H1 (cell line): ENCODE data around the gene CNR1. TPM values are rescaled to one million over a fixed set of nuclear protein-coding genes. Genes with fewer than 3 reads are reported as not detected.

Experiments
- CTCF ChIA-PET: fragments of 300-600 bp; sonication (Branson Sonifier 250); formaldehyde crosslinking; loops from one replicate; lab custom pipeline; 2021; ENCODE audit not compliant: partially characterized antibody; lab: Charles Lee
- POLR2A ChIA-PET: fragments of 300-600 bp; sonication (Branson Sonifier 250); formaldehyde crosslinking; loops from one replicate; lab custom pipeline; 2021; ENCODE audit warnings: inconsistent platforms; ENCODE audit not compliant: partially characterized antibody; lab: Charles Lee
- DNase-seq, 2 experiments: peaks; one replicate each; pipeline versions ENCODE4 v3.0.0 to v3.0.0-alpha.2; 2010 to 2022; ENCODE audit warnings: low spot score in 2 of 2, low read depth in 1 of 2, mixed read lengths in 1 of 2
- FAIRE-seq: peaks from 2 replicates; lab custom pipeline; 2011; peaks lifted over from hg19 to GRCh38; lab: Jason Lieb, UNC
- H2AFZ ChIP-seq: 2 replicates; pipeline ENCODE4 v1.8.1; 2012; ENCODE audit warnings: low read length, inconsistent platforms
- H2AK5ac ChIP-seq: 2 replicates; pipeline ENCODE4 v1.6.1; 2013; ENCODE audit warnings: low read depth, low read length
- H2BK120ac ChIP-seq: replicated peaks from 2 replicates; pipeline ENCODE3; 2013; ENCODE audit warnings: low read depth, low read length, inconsistent platforms
- H2BK12ac ChIP-seq: 2 replicates; pipeline ENCODE4 v1.6.1; 2013; ENCODE audit warnings: low read depth, low read length
- H2BK15ac ChIP-seq: 2 replicates; pipeline ENCODE4 v1.6.1; 2013; ENCODE audit warnings: low read length
- H2BK20ac ChIP-seq: 2 replicates; pipeline ENCODE4 v1.6.1; 2013; ENCODE audit warnings: low read length
- H2BK5ac ChIP-seq: 2 replicates; pipeline ENCODE4 v1.6.1; 2013; ENCODE audit warnings: low read depth, low read length
- H3K14ac ChIP-seq: 2 replicates; pipeline ENCODE4 v1.6.1; 2013; ENCODE audit warnings: inconsistent platforms; ENCODE audit not compliant: insufficient read length
- H3K18ac ChIP-seq: 2 replicates; pipeline ENCODE4 v1.6.1; 2013; ENCODE audit warnings: low read length; ENCODE audit errors: extremely low read depth
- H3K23ac ChIP-seq: 2 replicates; pipeline ENCODE4 v1.6.1; 2013; ENCODE audit warnings: inconsistent platforms; ENCODE audit not compliant: insufficient read length
- H3K23me2 ChIP-seq: 2 replicates; pipeline ENCODE4 v1.6.1; 2013; ENCODE audit warnings: low read depth, low read length
- H3K27ac ChIP-seq: 2 replicates; pipeline ENCODE4 v1.6.1; 2011; ENCODE audit warnings: low read depth, low read length, inconsistent platforms
- H3K27me3 ChIP-seq, 4 experiments: replicated peaks in 1 of 4; 1 replicate in 1 of 4; 2 replicates in 3 of 4; pipeline versions ENCODE4 v1.6.1 to v1.8.1; 2011 to 2013; ENCODE audit warnings: low read length in 3 of 4, mild to moderate bottlenecking in 3 of 4, inconsistent platforms in 2 of 4, mixed read lengths in 2 of 4, moderate library complexity in 1 of 4; ENCODE audit not compliant: control insufficient read depth in 3 of 4, insufficient read depth in 3 of 4; ENCODE audit errors: extremely low read depth in 1 of 4
- H3K36me3 ChIP-seq, 4 experiments: 2 replicates each; pipeline versions ENCODE4 v1.6.1 to v1.8.1; 2011 to 2013; ENCODE audit warnings: mild to moderate bottlenecking in 4 of 4, low read length in 3 of 4, moderate library complexity in 2 of 4, control low read depth in 1 of 4, inconsistent platforms in 1 of 4; ENCODE audit not compliant: insufficient read depth in 4 of 4, control insufficient read depth in 2 of 4
- H3K4ac ChIP-seq: replicated peaks from 2 replicates; pipeline ENCODE3; 2013; ENCODE audit warnings: low read length, low read depth, mixed read lengths, inconsistent platforms; ENCODE audit not compliant: insufficient read length
- H3K4me1 ChIP-seq, 4 experiments: replicated peaks in 1 of 4; 1 replicate in 1 of 4; 2 replicates in 3 of 4; pipeline versions ENCODE4 v1.6.1 to v1.8.1; 2011 to 2013; ENCODE audit warnings: low read length in 3 of 4, inconsistent platforms in 2 of 4, mixed read lengths in 1 of 4; ENCODE audit not compliant: insufficient read depth in 4 of 4, control insufficient read depth in 3 of 4
- H3K4me2 ChIP-seq, 2 experiments: 2 replicates each; pipeline versions ENCODE4 v1.6.1 to v1.8.1; 2011 to 2013; ENCODE audit warnings: low read depth in 2 of 2, low read length in 2 of 2, control low read depth in 1 of 2, inconsistent platforms in 1 of 2, mild to moderate bottlenecking in 1 of 2; ENCODE audit not compliant: insufficient read depth in 1 of 2
- H3K4me3 ChIP-seq, 4 experiments: fragments of 200-600, 300-600 bp in 1 of 4; sonication (generic), shearing (Covaris generic), sonication (Bioruptor Twin) in 1 of 4; 2 replicates each; pipeline versions ENCODE4 v1.5.1 to v1.8.1; 2011 to 2016; ENCODE audit warnings: low read length in 4 of 4, low read depth in 3 of 4, control low read depth in 2 of 4, inconsistent platforms in 2 of 4, mild to moderate bottlenecking in 2 of 4, mixed read lengths in 1 of 4, moderate library complexity in 1 of 4; ENCODE audit not compliant: insufficient read depth in 2 of 4; ENCODE audit errors: extremely low read depth in 1 of 4
- H3K56ac ChIP-seq: replicated peaks from 2 replicates; pipeline ENCODE3; 2013; ENCODE audit warnings: low read depth, mild to moderate bottlenecking, mixed read lengths, low read length, inconsistent platforms; ENCODE audit not compliant: insufficient read length
- H3K79me1 ChIP-seq: 2 replicates; pipeline ENCODE4 v1.6.1; 2013; ENCODE audit warnings: low read depth, low read length, control low read depth
- H3K79me2 ChIP-seq, 2 experiments: 2 replicates each; pipeline versions ENCODE4 v1.6.1 to v1.8.1; 2012 to 2013; ENCODE audit warnings: low read length in 2 of 2, mild to moderate bottlenecking in 2 of 2, inconsistent platforms in 1 of 2; ENCODE audit not compliant: insufficient read depth in 2 of 2, control insufficient read depth in 1 of 2
- H3K9ac ChIP-seq, 4 experiments: replicated peaks in 1 of 4; 1 replicate in 1 of 4; 2 replicates in 3 of 4; pipeline versions ENCODE4 v1.6.1 to v1.8.1; 2011 to 2013; ENCODE audit warnings: low read depth in 3 of 4, low read length in 3 of 4, control low read depth in 2 of 4, mild to moderate bottlenecking in 2 of 4, moderate library complexity in 2 of 4, inconsistent platforms in 1 of 4; ENCODE audit errors: extremely low read depth in 1 of 4
- H3K9me3 ChIP-seq, 2 experiments: 2 replicates each; pipeline versions ENCODE4 v1.6.1 to v1.8.1; 2012 to 2013; ENCODE audit warnings: mild to moderate bottlenecking in 2 of 2, moderate library complexity in 2 of 2, control low read depth in 1 of 2, inconsistent platforms in 1 of 2, low read depth in 1 of 2, low read length in 1 of 2, mixed read lengths in 1 of 2; ENCODE audit not compliant: insufficient read depth in 2 of 2
- H4K20me1 ChIP-seq, 2 experiments: replicated peaks in 1 of 2; 2 replicates each; pipeline versions ENCODE3 to v1.8.1; 2011 to 2013; ENCODE audit warnings: inconsistent platforms in 2 of 2, low read length in 2 of 2, mild to moderate bottlenecking in 1 of 2; ENCODE audit not compliant: insufficient read depth in 2 of 2, control insufficient read depth in 1 of 2
- H4K5ac ChIP-seq: 2 replicates; pipeline ENCODE4 v1.6.1; 2013; ENCODE audit warnings: low read length, low read depth, mixed read lengths, inconsistent platforms; ENCODE audit not compliant: insufficient read length
- H4K8ac ChIP-seq: 2 replicates; pipeline ENCODE4 v1.8.0; 2013; ENCODE audit warnings: mild to moderate bottlenecking, moderate library complexity, low read length, inconsistent platforms; ENCODE audit not compliant: insufficient read depth; ENCODE audit errors: extremely low read depth
- H4K91ac ChIP-seq: replicated peaks from 2 replicates; pipeline ENCODE3; 2013; ENCODE audit warnings: low read length, mixed read lengths, inconsistent platforms; ENCODE audit not compliant: insufficient read length
- RFX5 ChIP-seq: IDR thresholded peaks from 2 replicates; pipeline ENCODE4 v1.6.1; 2011; ENCODE audit warnings: low read depth, low read length, improper control_type of control experiment, borderline replicate concordance
- WGBS, 2 experiments: shearing (Covaris generic) in 1 of 2; methylation state at CpG; one replicate each; pipeline versions ENCODE4 v1.1.6 to v1.1.7; 2013 to 2015; ENCODE audit warnings: low lambda C conversion rate in 2 of 2, mixed read lengths in 2 of 2, inconsistent platforms in 1 of 2, low coverage in 1 of 2, missing lambda C conversion rate in 1 of 2; ENCODE audit not compliant: insufficient replicate concordance in 2 of 2, insufficient coverage in 1 of 2, insufficient read length in 1 of 2; ENCODE audit errors: extremely low coverage in 1 of 2, missing lambda C conversion rate in 1 of 2; 5-methylcytosine and 5-hydroxymethylcytosine counted together
- polyA plus RNA-seq, 7 experiments: library from polyadenylated mRNA; depleted of rRNA in 3 of 7; stranded (reverse) in 5 of 7; unstranded in 2 of 7; fragments of >200 nt in 5 of 7; fragments of 200-250 nt in 2 of 7; gene quantifications; 1 replicate in 5 of 7; 2 replicates in 1 of 7; 4 replicates in 1 of 7; pipeline versions ENCODE4 v1.2.1 to v1.2.3, GENCODE V29; 2011 to 2013; ENCODE audit warnings: missing spikeins in 2 of 7, mixed read lengths in 2 of 7
- total RNA-seq: library from RNA; stranded (reverse); fragmentation: NEBNext Ultra II Directional; extraction: Animal tissue kit (Norgen Biotek cat#: 25700); gene quantifications from 2 replicates; pipeline ENCODE4 v1.2.1, GENCODE V29; 2021

The CNR1 gene
- total and polyA plus RNA-seq, 2 of the 8 experiments (the other 6 are each of a cell fraction or from before 2014, with no cell fraction given), result 0.83 to 3.1 TPM

GRCh38 chr6:88120635-88121034 lies 45.5 kb downstream of the CNR1 start:
- H3K4me3 ChIP-seq, result no peak overlapping the region
- no peaks in the 10 kb centered on the region for H4K20me1 ChIP-seq
- FAIRE-seq, result no peak
- no peak overlapping the region for H2AK5ac ChIP-seq
- DNase-seq, result no peak
- H2BK15ac ChIP-seq, result no peak overlapping the region
- WGBS, 2 experiments, result 88% methylated on average over 1 of the region's 1 CpG; no CpG with 5 or more reads in 1 of the 2 experiments
- no peak overlapping the region for H3K4me2 ChIP-seq
- H3K23ac ChIP-seq, result no peak overlapping the region
- H4K91ac ChIP-seq, result no peak overlapping the region
- no peaks in the 10 kb centered on the region for H3K36me3 ChIP-seq
- POLR2A ChIA-PET, result no interaction called here
- no peaks in the 10 kb centered on the region for H3K79me1 ChIP-seq
- CTCF ChIA-PET, result interaction anchor here (0.7 to 1.2 kb wide), 2 partner anchors 289 to 351 kb away, joined by 3 read pairs; no protein-coding TSS in a partner anchor
- no peak for TF ChIP-seq RFX5
- H2BK5ac ChIP-seq, result no peak overlapping the region
- no peaks in the 10 kb centered on the region for H3K79me2 ChIP-seq
- H3K27ac ChIP-seq, result no peak overlapping the region
- H4K5ac ChIP-seq, result no peak overlapping the region
- no peak overlapping the region for H3K14ac ChIP-seq
- no peaks in the 10 kb centered on the region for H3K9me3 ChIP-seq
- H2AFZ ChIP-seq, result no peak overlapping the region
- peaks cover 0 to 5% (median 2%) of the 10 kb centered on the region in 4 experiments; a peak in 2 of 7 replicates for H3K4me1 ChIP-seq
- no peak overlapping the region for H2BK20ac ChIP-seq
- H2BK12ac ChIP-seq, result no peak overlapping the region
- no peak overlapping the region for H3K4ac ChIP-seq
- H3K9ac ChIP-seq, result no peak overlapping the region
- no peak overlapping the region for H2BK120ac ChIP-seq
- no peak overlapping the region for H4K8ac ChIP-seq
- H3K23me2 ChIP-seq, result no peaks in the 10 kb centered on the region
- H3K18ac ChIP-seq, result no peak overlapping the region
- H3K56ac ChIP-seq, result no peak overlapping the region
- H3K27me3 ChIP-seq, result no peaks in the 10 kb centered on the region
